PC-9 (cell line): Measurements from ENCODE around the gene NLGN1. TPM values are rescaled to one million over a fixed set of nuclear protein-coding genes. Genes with fewer than 3 reads are reported as not detected.
A peak's percentile ranks its signal among the peaks of the same experiment; 100 is the strongest.

ENCODE experiments used
- BruUV-seq: library from RNA; stranded (reverse); fragments of 400-500 nt; replicated peaks from 2 replicates; lab custom pipeline; 2021; lab: Mats Ljungman, UMichigan
- CTCF ChIA-PET: fragments of 300-600 bp; sonication (Branson Sonifier 250); formaldehyde crosslinking; loops from one replicate; lab custom pipeline; 2022; ENCODE audit warnings: antibody characterized with exemption; lab: Charles Lee
- POLR2A ChIA-PET: fragments of 300-600 bp; sonication (Branson Sonifier 250); formaldehyde crosslinking; loops from one replicate; lab custom pipeline; 2022; ENCODE audit warnings: antibody characterized with exemption; ENCODE audit not compliant: unreplicated experiment; lab: Charles Lee
- DNase-seq, 2 experiments: peaks; one replicate each; pipeline versions ENCODE4 v3.0.0 to v3.0.0-alpha.2; 2015 to 2022; ENCODE audit warnings: mixed read lengths in 1 of 2
- H2AFZ ChIP-seq: fragments of 200-600 bp; sonication (generic); 2 replicates; pipeline ENCODE4 v1.8.1; 2017; ENCODE audit warnings: antibody characterized with exemption
- H3F3A ChIP-seq: fragments of 200-600 bp; sonication (generic); 2 replicates; pipeline ENCODE4 v1.8.1; 2017; ENCODE audit warnings: antibody characterized with exemption, mild to moderate bottlenecking, low read depth; ENCODE audit not compliant: insufficient read depth
- H3K27ac ChIP-seq: fragments of 200-600 bp; sonication (generic); 2 replicates; pipeline ENCODE4 v1.6.1; 2016; ENCODE audit warnings: mixed run types
- H3K27me3 ChIP-seq: fragments of 200-600 bp; sonication (generic); 2 replicates; pipeline ENCODE4 v1.6.1; 2016; ENCODE audit warnings: low read depth, mixed run types; ENCODE audit not compliant: insufficient read depth
- H3K36me3 ChIP-seq: fragments of 200-600 bp; sonication (generic); 2 replicates; pipeline ENCODE4 v1.6.1; 2016; ENCODE audit warnings: low read depth, mixed run types
- H3K4me1 ChIP-seq: fragments of 200-600 bp; sonication (generic); replicated peaks from 2 replicates; pipeline ENCODE4 v1.6.1; 2016; ENCODE audit warnings: mixed run types; ENCODE audit not compliant: insufficient read depth
- H3K4me2 ChIP-seq: fragments of 200-600 bp; sonication (generic); 2 replicates; pipeline ENCODE4 v1.6.1; 2017; ENCODE audit warnings: mixed run types
- H3K4me3 ChIP-seq: fragments of 200-600 bp; sonication (generic); 2 replicates; pipeline ENCODE4 v1.6.1; 2016; ENCODE audit warnings: mixed run types
- H3K79me2 ChIP-seq: fragments of 200-600 bp; sonication (generic); 2 replicates; pipeline ENCODE4 v1.6.1; 2017; ENCODE audit warnings: low read depth, mixed run types
- H3K9me2 ChIP-seq: fragments of 200-600 bp; sonication (generic); 2 replicates; pipeline ENCODE4 v1.8.1; 2017; ENCODE audit warnings: mild to moderate bottlenecking; ENCODE audit not compliant: insufficient read depth
- H3K9me3 ChIP-seq: fragments of 200-600 bp; sonication (generic); 2 replicates; pipeline ENCODE4 v1.8.1; 2016; ENCODE audit warnings: low read depth; ENCODE audit not compliant: insufficient read depth
- H4K20me1 ChIP-seq: fragments of 200-600 bp; sonication (generic); 2 replicates; pipeline ENCODE4 v1.8.1; 2017; ENCODE audit not compliant: insufficient read depth
- EZH2 ChIP-seq: fragments of 200-600 bp; sonication (generic); IDR thresholded peaks from 2 replicates; pipeline ENCODE4 v1.8.0; 2017; ENCODE audit warnings: antibody characterized with exemption, low read depth
- intact Hi-C: fragments of 100-400 bp; cut with micrococcal nuclease; formaldehyde crosslinking; loops from one replicate; pipeline ENCODE4 v1.10.0; 2022; ENCODE audit not compliant: unreplicated experiment
- total RNA-seq: library from RNA; stranded (reverse); gene quantifications from 2 replicates; pipeline ENCODE4 v1.2.3, GENCODE V29; 2021
- TF ChIP-seq, protein P1 (sequence below): fragments of 200-600 bp; sonication (generic); conservative IDR thresholded peaks from 2 replicates; pipeline ENCODE4 v1.6.1; 2017; ENCODE audit warnings: mixed run types, antibody characterized with exemption, mild to moderate bottlenecking, moderate library complexity

The NLGN1 gene
- total RNA-seq, 1 experiment from 2014 or later = 1.4 TPM

DNA sequence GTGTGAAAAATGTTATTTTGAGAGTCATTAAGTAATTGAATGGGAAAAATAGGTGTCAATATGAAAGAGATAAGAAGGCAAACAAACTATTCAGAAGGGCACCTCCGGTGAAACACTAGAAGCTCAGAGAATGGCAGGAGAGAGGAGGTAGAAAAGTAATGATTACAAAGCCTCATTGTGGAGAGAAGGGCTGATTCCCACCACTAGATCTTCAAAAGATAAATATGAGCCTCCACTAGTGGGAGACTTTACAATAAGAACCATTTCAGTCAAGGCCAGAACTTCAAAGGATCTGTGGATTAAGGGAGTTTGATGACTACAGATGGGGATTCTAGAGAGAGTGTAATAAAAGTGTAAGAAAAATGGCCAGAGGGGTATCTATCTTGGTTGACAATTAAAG lies 535.6 kb downstream of the NLGN1 start:
- no peaks in the 10 kb centered on the region for H3K9me2 ChIP-seq
- no peaks in the 10 kb centered on the region for H3K27me3 ChIP-seq
- no peaks in the 10 kb centered on the region for H3K9me3 ChIP-seq
- H3K4me2 ChIP-seq = no peak overlapping the region
- TF ChIP-seq, protein P1, sequence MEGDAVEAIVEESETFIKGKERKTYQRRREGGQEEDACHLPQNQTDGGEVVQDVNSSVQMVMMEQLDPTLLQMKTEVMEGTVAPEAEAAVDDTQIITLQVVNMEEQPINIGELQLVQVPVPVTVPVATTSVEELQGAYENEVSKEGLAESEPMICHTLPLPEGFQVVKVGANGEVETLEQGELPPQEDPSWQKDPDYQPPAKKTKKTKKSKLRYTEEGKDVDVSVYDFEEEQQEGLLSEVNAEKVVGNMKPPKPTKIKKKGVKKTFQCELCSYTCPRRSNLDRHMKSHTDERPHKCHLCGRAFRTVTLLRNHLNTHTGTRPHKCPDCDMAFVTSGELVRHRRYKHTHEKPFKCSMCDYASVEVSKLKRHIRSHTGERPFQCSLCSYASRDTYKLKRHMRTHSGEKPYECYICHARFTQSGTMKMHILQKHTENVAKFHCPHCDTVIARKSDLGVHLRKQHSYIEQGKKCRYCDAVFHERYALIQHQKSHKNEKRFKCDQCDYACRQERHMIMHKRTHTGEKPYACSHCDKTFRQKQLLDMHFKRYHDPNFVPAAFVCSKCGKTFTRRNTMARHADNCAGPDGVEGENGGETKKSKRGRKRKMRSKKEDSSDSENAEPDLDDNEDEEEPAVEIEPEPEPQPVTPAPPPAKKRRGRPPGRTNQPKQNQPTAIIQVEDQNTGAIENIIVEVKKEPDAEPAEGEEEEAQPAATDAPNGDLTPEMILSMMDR = no peak
- no peak for TF ChIP-seq EZH2
- ChIA-PET CTCF (no interaction called here), POLR2A (no interaction called here)
- H2AFZ ChIP-seq = no peak overlapping the region
- H3K4me3 ChIP-seq = no peak overlapping the region
- no peaks in the 10 kb centered on the region for H3K36me3 ChIP-seq
- no peaks in the 10 kb centered on the region for H3K79me2 ChIP-seq
- 0 out of 2 replicates have a peak, but pooled peaks cover 2% of the 10 kb centered on the region for H3K4me1 ChIP-seq
- H3K27ac ChIP-seq = no peak overlapping the region
- intact Hi-C loops = no loop called here
- no peak for DNase-seq
- H3F3A ChIP-seq = no peaks in the 10 kb centered on the region
- H4K20me1 ChIP-seq = no peaks in the 10 kb centered on the region
- BruUV-seq = no TSS peak

DNA sequence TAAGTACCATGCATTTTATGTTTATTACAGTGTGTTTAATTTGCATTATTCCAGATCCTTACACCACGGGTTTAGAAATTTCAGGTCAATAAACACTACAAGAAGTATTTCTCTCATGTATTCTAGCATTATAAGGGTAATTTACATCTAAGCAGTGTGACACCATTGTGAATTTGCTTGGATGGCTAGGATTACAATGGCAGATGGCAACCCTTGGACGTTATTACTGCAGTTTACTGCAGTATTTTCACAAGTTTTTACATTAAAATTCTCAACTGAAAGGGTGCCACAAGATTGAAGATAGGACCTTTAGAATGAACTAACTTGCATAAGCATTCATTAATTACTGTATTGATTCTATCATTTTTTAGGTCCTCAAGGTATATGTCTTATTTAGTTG lies 538.8 kb downstream of the NLGN1 start:
- Histone ChIP-seq H4K20me1 (no peaks in the 10 kb centered on the region), H3K79me2 (no peaks in the 10 kb centered on the region), H2AFZ (no peak overlapping the region), H3K27ac (no peak overlapping the region), H3K4me3 (no peak overlapping the region), H3K9me2 (no peaks in the 10 kb centered on the region), H3K4me1 (0 out of 2 replicates have a peak, but pooled peaks cover 5% of the 10 kb centered on the region), H3K9me3 (no peaks in the 10 kb centered on the region), H3K36me3 (no peaks in the 10 kb centered on the region), H3F3A (no peaks in the 10 kb centered on the region), H3K4me2 (no peak overlapping the region), H3K27me3 (no peaks in the 10 kb centered on the region)
- TF ChIP-seq, protein P1 = no peak
- no peak for TF ChIP-seq EZH2
- intact Hi-C loops = no loop called here
- ChIA-PET CTCF (no interaction called here), POLR2A (interaction anchor here (0.9 kb wide), 1 partner anchor 517 kb away, joined by 10 read pairs; no protein-coding TSS in a partner anchor)
- no TSS peak for BruUV-seq
- DNase-seq = no peak

DNA sequence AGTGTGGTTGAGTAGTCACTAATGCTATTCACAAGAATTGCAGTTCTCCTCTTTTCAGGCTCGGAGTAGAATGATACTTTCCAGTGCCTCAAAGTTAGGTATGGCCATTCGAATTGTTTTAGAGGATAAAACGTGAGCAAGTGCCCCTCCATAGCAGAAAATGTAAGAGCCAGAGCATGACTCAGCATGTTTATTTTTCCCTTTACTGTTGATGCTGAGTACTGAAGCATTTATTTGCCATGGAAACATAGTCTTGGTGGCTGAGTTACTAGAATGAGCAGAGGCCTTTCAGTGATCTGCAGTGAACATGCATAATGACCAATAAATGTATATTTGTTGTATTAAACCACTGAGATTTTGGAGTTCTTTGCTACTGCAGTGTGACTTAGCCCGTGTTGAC lies 540.6 kb downstream of the NLGN1 start:
- Histone ChIP-seq H3K4me2 (0 out of 2 replicates have a peak overlapping the region, but pooled peaks have one; percentile 8), H3K4me1 (0 out of 2 replicates have a peak, but pooled peaks cover 5% of the 10 kb centered on the region), H3K27me3 (no peaks in the 10 kb centered on the region), H3K9me3 (no peaks in the 10 kb centered on the region), H3K4me3 (no peak overlapping the region), H4K20me1 (no peaks in the 10 kb centered on the region), H3K9me2 (no peaks in the 10 kb centered on the region), H2AFZ (peak overlapping the region; percentile 29), H3K36me3 (no peaks in the 10 kb centered on the region), H3F3A (no peaks in the 10 kb centered on the region), H3K27ac (no peak overlapping the region), H3K79me2 (no peaks in the 10 kb centered on the region)
- no peak for TF ChIP-seq EZH2
- TF ChIP-seq, protein P1 = no peak
- ChIA-PET POLR2A (no interaction called here), CTCF (no interaction called here)
- intact Hi-C loops = no loop called here
- no peak for DNase-seq
- BruUV-seq = no TSS peak
